ENCODE results near the gene GDF7.
"Not testable (repeated sequence)": the region's sequence is repeated elsewhere in the genome, so short reads cannot be mapped to it uniquely, and the experiment has no call there.

Gene GDF7

GRCh38 chr2:20706217-20706616, 39.3 kb downstream of the GDF7 start:
- H3K27ac ChIP-seq (ENCODE audit: low read length) = no peak overlapping the region
- H3K36me3 ChIP-seq (ENCODE audit: control insufficient read depth, insufficient read depth, low read length) = no peaks in the 10 kb centered on the region
- H3K27me3 ChIP-seq (ENCODE audit: control insufficient read depth, insufficient read depth, low read length) = no peaks in the 10 kb centered on the region
- no CpG with 5 or more reads among the region's 2 CpGs for WGBS (ENCODE audit: insufficient coverage, insufficient read length)
- H3K4me3 ChIP-seq (ENCODE audit: low read length) = no peak overlapping the region
- no peaks in the 10 kb centered on the region for H3K4me1 ChIP-seq (ENCODE audit: control insufficient read depth, insufficient read depth, low read length)
- no peaks in the 10 kb centered on the region for H3K9me3 ChIP-seq (ENCODE audit: control insufficient read depth, insufficient read depth, low read length)
- DNase-seq (ENCODE audit: low read depth, low spot score) = no peak

- Histone ChIP-seq H3K27me3 (ENCODE audit: control insufficient read depth, insufficient read depth, low read length) (no peaks in the 10 kb centered on the region), H3K4me1 (ENCODE audit: control insufficient read depth, insufficient read depth, low read length) (no peaks in the 10 kb centered on the region), H3K4me3 (ENCODE audit: low read length) (no peak overlapping the region), H3K27ac (ENCODE audit: low read length) (no peak overlapping the region), H3K36me3 (ENCODE audit: control insufficient read depth, insufficient read depth, low read length) (no peaks in the 10 kb centered on the region), H3K9me3 (ENCODE audit: control insufficient read depth, insufficient read depth, low read length) (no peaks in the 10 kb centered on the region)
- WGBS (ENCODE audit: insufficient coverage, insufficient read length) = no CpG with 5 or more reads among the region's 3 CpGs
- DNase-seq (ENCODE audit: low read depth, low spot score) = no peak
These were observed 39.8 kb downstream of the GDF7 start for GRCh38 chr2:20706786-20707185.

- DNase-seq (ENCODE audit: low read depth, low spot score) = no peak
- H3K36me3 ChIP-seq (ENCODE audit: control insufficient read depth, insufficient read depth, low read length) = no peaks in the 10 kb centered on the region
- H3K27me3 ChIP-seq (ENCODE audit: control insufficient read depth, insufficient read depth, low read length) = no peaks in the 10 kb centered on the region
- no CpG with 5 or more reads among the region's 4 CpGs for WGBS (ENCODE audit: insufficient coverage, insufficient read length)
- no peaks in the 10 kb centered on the region for H3K9me3 ChIP-seq (ENCODE audit: control insufficient read depth, insufficient read depth, low read length)
- H3K27ac ChIP-seq (ENCODE audit: low read length) = no peak overlapping the region
- no peaks in the 10 kb centered on the region for H3K4me1 ChIP-seq (ENCODE audit: control insufficient read depth, insufficient read depth, low read length)
- H3K4me3 ChIP-seq (ENCODE audit: low read length) = no peak overlapping the region
These were observed 40.7 kb downstream of the GDF7 start for GRCh38 chr2:20707601-20708000.

- H3K27me3 ChIP-seq (ENCODE audit: control insufficient read depth, insufficient read depth, low read length); DNase-seq (ENCODE audit: low read depth, low spot score); H3K36me3 ChIP-seq (ENCODE audit: control insufficient read depth, insufficient read depth, low read length); H3K4me1 ChIP-seq (ENCODE audit: control insufficient read depth, insufficient read depth, low read length); H3K4me3 ChIP-seq (ENCODE audit: low read length); H3K27ac ChIP-seq (ENCODE audit: low read length); H3K9me3 ChIP-seq (ENCODE audit: control insufficient read depth, insufficient read depth, low read length): not testable (repeated sequence)
- no CpG with 5 or more reads among the region's 7 CpGs for WGBS (ENCODE audit: insufficient coverage, insufficient read length)
These were observed 44.7 kb downstream of the GDF7 start for GRCh38 chr2:20711641-20712040.

- no CpG with 5 or more reads among the region's 3 CpGs for WGBS (ENCODE audit: insufficient coverage, insufficient read length)
- not testable (repeated sequence) for H3K36me3 ChIP-seq (ENCODE audit: control insufficient read depth, insufficient read depth, low read length); H3K27ac ChIP-seq (ENCODE audit: low read length); DNase-seq (ENCODE audit: low read depth, low spot score); H3K4me1 ChIP-seq (ENCODE audit: control insufficient read depth, insufficient read depth, low read length); H3K27me3 ChIP-seq (ENCODE audit: control insufficient read depth, insufficient read depth, low read length); H3K9me3 ChIP-seq (ENCODE audit: control insufficient read depth, insufficient read depth, low read length); H3K4me3 ChIP-seq (ENCODE audit: low read length)
These were observed 46.6 kb downstream of the GDF7 start for GRCh38 chr2:20713585-20713984.

GRCh38 chr2:20714412-20714811, 47.5 kb downstream of the GDF7 start:
- H3K9me3 ChIP-seq (ENCODE audit: control insufficient read depth, insufficient read depth, low read length); DNase-seq (ENCODE audit: low read depth, low spot score); H3K36me3 ChIP-seq (ENCODE audit: control insufficient read depth, insufficient read depth, low read length); H3K4me1 ChIP-seq (ENCODE audit: control insufficient read depth, insufficient read depth, low read length); H3K27ac ChIP-seq (ENCODE audit: low read length); H3K27me3 ChIP-seq (ENCODE audit: control insufficient read depth, insufficient read depth, low read length); H3K4me3 ChIP-seq (ENCODE audit: low read length): not testable (repeated sequence)
- no CpG with 5 or more reads among the region's 2 CpGs for WGBS (ENCODE audit: insufficient coverage, insufficient read length)

GRCh38 chr2:20716164-20716563, 49.2 kb downstream of the GDF7 start:
- not testable (repeated sequence) for H3K27me3 ChIP-seq (ENCODE audit: control insufficient read depth, insufficient read depth, low read length); H3K4me1 ChIP-seq (ENCODE audit: control insufficient read depth, insufficient read depth, low read length); H3K36me3 ChIP-seq (ENCODE audit: control insufficient read depth, insufficient read depth, low read length); H3K27ac ChIP-seq (ENCODE audit: low read length); H3K4me3 ChIP-seq (ENCODE audit: low read length); DNase-seq (ENCODE audit: low read depth, low spot score); H3K9me3 ChIP-seq (ENCODE audit: control insufficient read depth, insufficient read depth, low read length)
- no CpG with 5 or more reads among the region's 3 CpGs for WGBS (ENCODE audit: insufficient coverage, insufficient read length)

- Histone ChIP-seq H3K27me3 (ENCODE audit: control insufficient read depth, insufficient read depth, low read length) (no peaks in the 10 kb centered on the region), H3K4me3 (ENCODE audit: low read length) (no peak overlapping the region), H3K4me1 (ENCODE audit: control insufficient read depth, insufficient read depth, low read length) (no peaks in the 10 kb centered on the region), H3K27ac (ENCODE audit: low read length) (no peak overlapping the region), H3K36me3 (ENCODE audit: control insufficient read depth, insufficient read depth, low read length) (no peaks in the 10 kb centered on the region), H3K9me3 (ENCODE audit: control insufficient read depth, insufficient read depth, low read length) (no peaks in the 10 kb centered on the region)
- DNase-seq (ENCODE audit: low read depth, low spot score) = no peak
- no CpG with 5 or more reads among the region's 1 CpG for WGBS (ENCODE audit: insufficient coverage, insufficient read length)
These were observed 50.7 kb downstream of the GDF7 start for GRCh38 chr2:20717641-20718040.

GRCh38 chr2:20722592-20723240, 55.8 kb downstream of the GDF7 start:
- Histone ChIP-seq H3K4me1 (ENCODE audit: control insufficient read depth, insufficient read depth, low read length) (no peaks in the 10 kb centered on the region), H3K27me3 (ENCODE audit: control insufficient read depth, insufficient read depth, low read length) (no peaks in the 10 kb centered on the region), H3K4me3 (ENCODE audit: low read length) (no peak overlapping the region), H3K9me3 (ENCODE audit: control insufficient read depth, insufficient read depth, low read length) (no peaks in the 10 kb centered on the region), H3K36me3 (ENCODE audit: control insufficient read depth, insufficient read depth, low read length) (no peaks in the 10 kb centered on the region), H3K27ac (ENCODE audit: low read length) (no peak overlapping the region)
- no CpG with 5 or more reads among the region's 1 CpG for WGBS (ENCODE audit: insufficient coverage, insufficient read length)
- no peak for DNase-seq (ENCODE audit: low read depth, low spot score)

- H3K4me1 ChIP-seq (ENCODE audit: control insufficient read depth, insufficient read depth, low read length) = no peaks in the 10 kb centered on the region
- no peaks in the 10 kb centered on the region for H3K36me3 ChIP-seq (ENCODE audit: control insufficient read depth, insufficient read depth, low read length)
- H3K27ac ChIP-seq (ENCODE audit: low read length) = no peak overlapping the region
- no peak for DNase-seq (ENCODE audit: low read depth, low spot score)
- no peaks in the 10 kb centered on the region for H3K9me3 ChIP-seq (ENCODE audit: control insufficient read depth, insufficient read depth, low read length)
- H3K4me3 ChIP-seq (ENCODE audit: low read length) = no peak overlapping the region
- H3K27me3 ChIP-seq (ENCODE audit: control insufficient read depth, insufficient read depth, low read length) = no peaks in the 10 kb centered on the region
These were observed 56.6 kb downstream of the GDF7 start for GRCh38 chr2:20723543-20723942.

- no CpG with 5 or more reads among the region's 3 CpGs for WGBS (ENCODE audit: insufficient coverage, insufficient read length)
- Histone ChIP-seq H3K9me3 (ENCODE audit: control insufficient read depth, insufficient read depth, low read length) (no peaks in the 10 kb centered on the region), H3K36me3 (ENCODE audit: control insufficient read depth, insufficient read depth, low read length) (no peaks in the 10 kb centered on the region), H3K27me3 (ENCODE audit: control insufficient read depth, insufficient read depth, low read length) (no peaks in the 10 kb centered on the region), H3K4me1 (ENCODE audit: control insufficient read depth, insufficient read depth, low read length) (no peaks in the 10 kb centered on the region), H3K27ac (ENCODE audit: low read length) (no peak overlapping the region), H3K4me3 (ENCODE audit: low read length) (no peak overlapping the region)
- DNase-seq (ENCODE audit: low read depth, low spot score) = no peak
These were observed 57.6 kb downstream of the GDF7 start for GRCh38 chr2:20724500-20725053.
